GM10266 (cell line): ENCODE measurements around the gene WNT16.

Experiments
- DNase-seq: peaks from one replicate; pipeline ENCODE4 v3.0.0; 2012; ENCODE audit errors: extremely low spot score
- TF ChIP-seq, protein P1 (sequence below): IDR thresholded peaks from 2 replicates; pipeline ENCODE4 v1.5.1; 2012; ENCODE audit warnings: mild to moderate bottlenecking, low read depth; ENCODE audit not compliant: control insufficient read depth, insufficient read depth; ENCODE audit errors: missing control alignments

Gene WNT16

DNA sequence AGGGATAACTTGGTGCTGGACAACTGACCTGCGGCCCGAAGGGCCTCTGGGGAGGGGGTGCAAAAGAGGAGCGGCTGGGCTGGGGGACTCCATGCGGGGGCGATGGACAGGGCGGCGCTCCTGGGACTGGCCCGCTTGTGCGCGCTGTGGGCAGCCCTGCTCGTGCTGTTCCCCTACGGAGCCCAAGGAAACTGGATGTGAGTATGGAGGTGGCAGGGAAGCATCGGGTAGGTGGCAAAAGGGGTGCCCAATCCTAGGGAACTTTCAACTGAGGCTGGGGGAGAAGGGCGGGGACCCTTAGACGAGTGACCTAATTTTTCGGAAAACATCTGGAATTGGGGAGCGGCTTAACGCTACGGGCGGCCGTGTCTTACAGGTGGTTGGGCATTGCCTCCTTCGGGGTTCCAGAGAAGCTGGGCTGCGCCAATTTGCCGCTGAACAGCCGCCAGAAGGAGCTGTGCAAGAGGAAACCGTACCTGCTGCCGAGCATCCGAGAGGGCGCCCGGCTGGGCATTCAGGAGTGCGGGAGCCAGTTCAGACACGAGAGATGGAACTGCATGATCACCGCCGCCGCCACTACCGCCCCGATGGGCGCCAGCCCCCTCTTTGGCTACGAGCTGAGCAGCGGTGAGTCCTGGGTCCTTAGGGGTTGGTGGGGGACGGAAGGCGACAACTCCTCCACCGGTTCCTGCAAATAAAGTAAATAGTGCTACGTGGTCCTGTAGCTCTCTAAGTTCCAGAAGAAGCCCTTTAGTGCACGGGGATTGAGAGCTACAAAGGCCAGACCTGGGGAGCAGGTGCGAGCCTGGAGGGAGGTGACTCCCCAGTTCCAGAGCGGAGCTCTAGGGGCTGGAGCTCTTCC, 622 bp downstream of the WNT16 start:
- TF ChIP-seq, protein P1, sequence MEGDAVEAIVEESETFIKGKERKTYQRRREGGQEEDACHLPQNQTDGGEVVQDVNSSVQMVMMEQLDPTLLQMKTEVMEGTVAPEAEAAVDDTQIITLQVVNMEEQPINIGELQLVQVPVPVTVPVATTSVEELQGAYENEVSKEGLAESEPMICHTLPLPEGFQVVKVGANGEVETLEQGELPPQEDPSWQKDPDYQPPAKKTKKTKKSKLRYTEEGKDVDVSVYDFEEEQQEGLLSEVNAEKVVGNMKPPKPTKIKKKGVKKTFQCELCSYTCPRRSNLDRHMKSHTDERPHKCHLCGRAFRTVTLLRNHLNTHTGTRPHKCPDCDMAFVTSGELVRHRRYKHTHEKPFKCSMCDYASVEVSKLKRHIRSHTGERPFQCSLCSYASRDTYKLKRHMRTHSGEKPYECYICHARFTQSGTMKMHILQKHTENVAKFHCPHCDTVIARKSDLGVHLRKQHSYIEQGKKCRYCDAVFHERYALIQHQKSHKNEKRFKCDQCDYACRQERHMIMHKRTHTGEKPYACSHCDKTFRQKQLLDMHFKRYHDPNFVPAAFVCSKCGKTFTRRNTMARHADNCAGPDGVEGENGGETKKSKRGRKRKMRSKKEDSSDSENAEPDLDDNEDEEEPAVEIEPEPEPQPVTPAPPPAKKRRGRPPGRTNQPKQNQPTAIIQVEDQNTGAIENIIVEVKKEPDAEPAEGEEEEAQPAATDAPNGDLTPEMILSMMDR: peak; percentile 30
- peak; percentile 52 for DNase-seq

DNA sequence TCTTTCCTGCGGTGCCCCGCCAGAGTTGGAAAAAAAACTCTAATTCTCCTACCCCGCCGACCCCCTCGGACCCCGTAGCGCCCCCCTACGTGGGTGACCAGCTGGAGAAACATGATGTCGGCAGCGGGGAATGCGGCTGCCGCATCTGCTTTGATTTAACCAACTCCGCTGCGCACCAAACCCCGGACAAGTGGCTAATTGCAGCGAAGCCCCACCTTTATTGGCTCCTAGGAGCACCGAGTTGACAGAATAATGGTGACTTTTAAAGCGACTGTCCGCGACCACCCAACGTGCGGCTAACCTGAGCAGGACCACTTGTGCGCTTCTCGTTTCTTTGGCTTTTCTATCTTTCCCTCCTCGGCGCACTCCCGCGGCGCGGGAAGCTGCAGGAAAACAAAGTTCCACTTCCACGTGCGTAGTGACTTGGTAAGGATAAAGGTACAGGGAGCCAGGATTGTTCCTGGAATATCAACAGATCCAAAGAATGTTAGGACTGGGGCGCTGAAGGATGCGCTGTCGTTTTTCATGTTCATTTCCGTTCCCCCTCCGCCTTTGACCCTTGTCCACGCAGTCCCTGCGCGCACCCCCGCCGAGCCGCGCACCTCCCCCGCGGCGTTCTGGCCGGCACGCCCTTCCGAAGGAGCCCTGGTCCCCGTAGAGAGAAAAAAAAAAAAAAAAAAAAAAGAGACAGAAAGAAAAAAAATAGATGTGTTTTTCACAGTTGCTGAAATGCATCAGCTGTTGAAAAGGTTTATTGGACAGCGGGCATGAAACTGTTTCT, 1.4 kb downstream of the WNT16 start:
- DNase-seq: peak; percentile 19
- TF ChIP-seq, protein P1: no peak

DNA sequence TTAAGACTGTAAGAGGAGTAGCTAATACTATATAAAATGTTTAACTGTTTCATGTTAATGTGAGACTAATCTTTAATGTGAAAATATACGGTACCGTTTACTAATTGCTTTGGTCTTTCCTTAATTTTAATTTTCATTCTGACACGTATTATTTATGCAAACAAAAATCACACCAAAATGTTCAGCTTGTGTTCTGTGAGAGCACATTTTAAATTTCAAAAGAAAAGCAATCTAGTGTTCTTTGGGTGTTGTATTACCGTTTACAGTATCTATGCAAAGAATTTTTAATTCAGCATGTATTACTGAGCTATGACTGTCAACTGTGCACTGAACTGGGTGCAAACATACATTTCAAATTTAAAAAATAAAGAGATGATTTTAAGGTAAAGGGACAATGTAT, 2.2 kb downstream of the WNT16 start:
- DNase-seq: no peak
- TF ChIP-seq, protein P1: no peak

DNA sequence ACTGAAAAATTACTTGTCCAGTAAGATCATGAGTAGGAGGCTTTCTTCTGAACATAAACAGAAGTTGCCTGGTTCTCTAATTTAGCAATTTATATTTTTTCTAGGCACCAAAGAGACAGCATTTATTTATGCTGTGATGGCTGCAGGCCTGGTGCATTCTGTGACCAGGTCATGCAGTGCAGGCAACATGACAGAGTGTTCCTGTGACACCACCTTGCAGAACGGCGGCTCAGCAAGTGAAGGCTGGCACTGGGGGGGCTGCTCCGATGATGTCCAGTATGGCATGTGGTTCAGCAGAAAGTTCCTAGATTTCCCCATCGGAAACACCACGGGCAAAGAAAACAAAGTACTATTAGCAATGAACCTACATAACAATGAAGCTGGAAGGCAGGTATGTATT, 2.8 kb downstream of the WNT16 start:
- TF ChIP-seq, protein P1: no peak
- no peak for DNase-seq

DNA sequence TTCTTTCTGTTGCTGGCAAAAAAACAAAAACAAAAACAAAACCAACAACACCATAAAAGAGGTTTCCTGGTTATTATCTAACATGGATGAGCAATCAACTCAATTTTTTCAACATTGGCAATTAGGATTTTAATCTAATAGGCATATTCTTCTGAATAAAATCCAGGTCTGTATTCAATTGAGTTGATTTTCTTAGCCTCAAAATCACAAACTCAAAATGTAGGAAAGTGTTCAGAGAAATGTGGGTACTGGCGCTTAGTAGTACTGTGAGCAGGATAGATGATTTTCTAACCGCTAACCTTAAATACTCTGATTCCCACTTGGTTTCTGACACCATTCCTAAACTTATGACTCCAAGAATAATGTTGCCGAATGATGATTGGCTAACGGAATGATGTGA, 5.6 kb downstream of the WNT16 start:
- no peak for DNase-seq
- TF ChIP-seq, protein P1: no peak

DNA sequence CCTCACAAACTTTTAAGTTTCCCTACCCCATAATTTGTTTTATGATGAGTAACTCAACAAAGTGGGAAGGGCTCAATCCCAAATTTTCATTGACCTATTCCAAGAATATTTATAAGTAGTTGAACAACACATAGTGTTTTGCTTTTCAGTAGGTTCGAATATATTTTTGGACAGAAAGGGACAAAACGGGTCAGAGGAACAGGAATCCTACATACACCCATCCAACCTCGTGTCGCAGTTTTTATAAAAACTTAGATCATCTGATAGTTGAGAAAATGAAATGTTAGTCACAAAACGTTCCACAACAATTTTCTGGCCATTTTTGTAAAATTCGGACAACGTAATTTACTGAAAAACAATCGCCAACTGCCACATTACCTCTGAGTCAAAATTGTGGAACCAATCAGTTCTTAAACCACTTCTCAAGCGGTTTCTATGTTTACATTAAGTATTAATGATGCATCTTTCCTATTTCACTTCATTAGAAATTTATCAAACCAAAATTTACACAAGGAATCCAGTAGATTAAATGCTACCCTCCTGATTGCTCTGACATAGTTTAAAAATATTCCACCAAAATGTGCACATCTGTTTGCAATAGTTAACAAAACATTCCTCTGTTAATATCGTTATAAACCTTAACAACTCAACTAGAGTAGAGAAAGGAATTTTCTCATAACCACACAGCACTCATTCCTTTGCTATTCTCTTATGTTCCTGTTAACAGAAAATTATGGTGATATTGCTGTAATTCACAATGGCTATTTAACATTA, 6.3 kb downstream of the WNT16 start:
- DNase-seq: no peak
- TF ChIP-seq, protein P1: no peak

DNA sequence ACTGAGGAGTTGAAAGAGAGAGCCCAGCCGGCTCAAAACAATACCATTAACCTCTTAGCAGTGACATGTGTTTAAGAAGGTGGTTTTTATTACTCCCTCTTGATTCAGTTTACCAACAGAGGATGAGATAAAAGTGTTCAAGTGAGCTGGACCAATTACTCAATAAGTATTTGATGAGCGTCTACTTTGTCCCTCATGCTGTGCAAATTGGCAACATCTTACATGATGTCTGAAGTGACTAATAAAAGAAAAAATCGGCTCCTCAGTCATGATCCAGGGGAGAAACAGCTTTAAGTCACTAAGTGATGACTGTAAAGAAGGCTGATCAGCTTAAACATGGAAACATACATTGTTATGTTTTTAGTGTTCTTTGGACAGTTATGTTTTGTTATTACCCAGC, 7.8 kb downstream of the WNT16 start:
- TF ChIP-seq, protein P1: no peak
- DNase-seq: no peak
